Measurements from ENCODE around the gene KIFBP.
"Not testable (repeated sequence)": the region's sequence is repeated elsewhere in the genome, so short reads cannot be mapped to it uniquely, and the experiment has no call there.

The KIFBP gene, protein sequence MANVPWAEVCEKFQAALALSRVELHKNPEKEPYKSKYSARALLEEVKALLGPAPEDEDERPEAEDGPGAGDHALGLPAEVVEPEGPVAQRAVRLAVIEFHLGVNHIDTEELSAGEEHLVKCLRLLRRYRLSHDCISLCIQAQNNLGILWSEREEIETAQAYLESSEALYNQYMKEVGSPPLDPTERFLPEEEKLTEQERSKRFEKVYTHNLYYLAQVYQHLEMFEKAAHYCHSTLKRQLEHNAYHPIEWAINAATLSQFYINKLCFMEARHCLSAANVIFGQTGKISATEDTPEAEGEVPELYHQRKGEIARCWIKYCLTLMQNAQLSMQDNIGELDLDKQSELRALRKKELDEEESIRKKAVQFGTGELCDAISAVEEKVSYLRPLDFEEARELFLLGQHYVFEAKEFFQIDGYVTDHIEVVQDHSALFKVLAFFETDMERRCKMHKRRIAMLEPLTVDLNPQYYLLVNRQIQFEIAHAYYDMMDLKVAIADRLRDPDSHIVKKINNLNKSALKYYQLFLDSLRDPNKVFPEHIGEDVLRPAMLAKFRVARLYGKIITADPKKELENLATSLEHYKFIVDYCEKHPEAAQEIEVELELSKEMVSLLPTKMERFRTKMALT

GRCh38 chr10:68988530-68989316 is at the start of gene KIFBP:
Gene KIFBP, plus strand, starts transcription at chr10:68988803. Its CDS starts 30 bp downstream, at chr10:68988833.
- DNase-seq, result peak; percentile 49

GRCh38 chr10:68938884-68939283 is 49.7 kb upstream of the KIFBP start:
- DNase-seq, result no peak

DNA sequence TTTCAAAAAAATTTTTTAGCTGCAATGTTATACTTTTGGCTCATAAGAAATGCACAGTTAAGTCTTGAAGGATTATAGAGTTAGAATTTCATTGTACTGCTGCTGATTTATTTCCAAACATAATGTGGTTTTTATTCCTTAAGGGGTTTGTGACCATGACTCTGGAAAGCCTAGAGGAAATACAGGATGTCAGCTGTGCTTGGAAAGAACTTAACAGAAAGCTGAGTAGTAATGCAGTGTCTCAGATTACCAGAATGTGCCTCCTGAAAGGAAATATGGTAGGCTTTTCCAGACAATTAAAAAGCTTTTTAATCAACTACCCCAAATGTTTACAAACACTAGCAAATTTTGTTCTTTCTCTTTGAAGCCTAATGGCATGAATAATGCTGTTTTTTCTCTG is 47.7 kb upstream of the KIFBP start:
- not testable (repeated sequence) for DNase-seq

DNA sequence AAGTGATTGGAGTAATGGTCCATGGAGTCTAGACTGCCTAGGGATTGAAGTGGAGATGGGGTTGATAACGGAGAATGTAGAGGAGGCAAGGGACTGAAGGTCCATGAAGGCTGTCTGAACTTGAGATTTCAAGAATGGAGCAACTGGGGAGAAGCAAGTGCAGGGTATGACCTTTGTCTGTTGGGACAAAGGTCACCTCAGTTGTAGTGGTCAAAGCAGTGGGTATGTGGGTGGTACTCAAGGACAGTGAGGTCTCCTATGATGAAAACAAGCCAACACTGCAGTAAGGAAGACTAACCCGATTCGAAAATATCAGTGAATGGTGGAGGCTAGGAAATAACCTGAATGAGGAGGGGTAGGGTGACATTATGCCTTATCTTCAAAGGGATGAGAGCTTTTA is 38.0 kb upstream of the KIFBP start:
- no peak for DNase-seq

DNA sequence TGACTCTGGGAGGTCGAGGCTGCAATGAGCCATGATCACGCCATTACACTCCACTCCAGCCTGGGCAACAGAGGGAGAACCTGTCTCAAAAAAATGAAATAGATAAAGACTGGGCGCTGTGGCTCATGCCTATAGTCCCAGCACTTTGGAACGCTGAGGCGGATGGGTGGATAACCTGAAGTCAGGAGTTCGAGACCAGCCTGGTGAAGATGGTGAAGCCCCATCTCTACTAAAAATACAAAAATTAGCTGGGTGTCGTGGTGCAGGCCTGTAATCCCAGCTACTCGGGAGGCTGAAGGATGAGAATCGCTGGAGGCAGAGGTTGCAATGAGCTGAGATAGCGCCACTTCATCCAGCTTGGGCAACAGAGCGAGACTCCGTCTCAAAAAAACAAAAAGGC is 33.7 kb upstream of the KIFBP start:
- DNase-seq, result no peak

GRCh38 chr10:68955355-68955831 is 33.2 kb upstream of the KIFBP start:
- no peak for DNase-seq

- peak; percentile 40 for DNase-seq
Observed at GRCh38 chr10:68955832-68956532, 32.6 kb upstream of the KIFBP start, which contains the start of gene DDX21. Gene DDX21, plus strand, starts transcription at chr10:68956170. Its CDS starts 56 bp downstream, at chr10:68956226.

DNA sequence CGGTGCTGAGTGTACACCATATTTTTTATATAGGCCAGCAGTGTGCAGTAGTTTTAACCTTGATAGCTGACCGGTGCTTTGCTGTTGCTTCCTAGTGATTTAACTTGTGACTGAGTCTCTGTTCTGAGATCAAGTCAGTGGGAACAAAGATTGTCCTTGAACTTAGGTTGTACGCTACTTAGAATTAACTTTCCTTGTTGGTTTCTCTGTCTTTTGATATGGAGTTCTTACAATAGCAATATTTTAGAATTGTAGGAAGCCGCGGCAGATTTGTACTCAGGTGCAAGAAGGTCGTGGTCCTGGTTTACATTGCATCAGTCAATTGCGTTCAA is 31.4 kb upstream of the KIFBP start:
- DNase-seq, result no peak

GRCh38 chr10:68957654-68958053 is 30.9 kb upstream of the KIFBP start:
- DNase-seq, result no peak

DNA sequence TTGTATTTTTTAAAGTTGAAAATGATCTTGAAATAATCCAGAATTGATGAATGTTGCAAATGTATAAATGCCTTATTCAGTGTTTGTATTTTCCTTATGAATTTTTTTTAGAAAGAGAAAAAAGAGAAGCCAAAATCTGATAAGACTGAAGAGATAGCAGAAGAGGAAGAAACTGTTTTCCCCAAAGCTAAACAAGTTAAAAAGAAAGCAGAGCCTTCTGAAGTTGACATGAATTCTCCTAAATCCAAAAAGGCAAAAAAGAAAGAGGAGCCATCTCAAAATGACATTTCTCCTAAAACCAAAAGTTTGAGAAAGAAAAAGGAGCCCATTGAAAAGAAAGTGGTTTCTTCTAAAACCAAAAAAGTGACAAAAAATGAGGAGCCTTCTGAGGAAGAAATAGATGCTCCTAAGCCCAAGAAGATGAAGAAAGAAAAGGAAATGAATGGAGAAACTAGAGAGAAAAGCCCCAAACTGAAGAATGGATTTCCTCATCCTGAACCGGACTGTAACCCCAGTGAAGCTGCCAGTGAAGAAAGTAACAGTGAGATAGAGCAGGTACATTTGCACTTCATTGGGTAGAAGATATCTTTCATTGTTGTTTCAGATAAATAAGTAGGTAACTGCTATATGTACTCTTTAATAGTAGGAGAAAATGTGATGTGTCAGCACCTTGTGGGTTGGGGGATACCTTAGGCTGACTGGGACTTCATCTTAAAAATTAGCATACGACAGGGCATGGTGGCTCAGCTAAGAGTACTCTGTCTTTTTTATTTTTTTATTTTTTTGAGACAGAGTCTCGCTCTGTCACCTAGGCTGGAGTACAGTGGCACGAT is 28.7 kb upstream of the KIFBP start:
- DNase-seq, result no peak

- no peak for DNase-seq
Observed at GRCh38 chr10:68963151-68963550, 25.5 kb upstream of the KIFBP start.

DNA sequence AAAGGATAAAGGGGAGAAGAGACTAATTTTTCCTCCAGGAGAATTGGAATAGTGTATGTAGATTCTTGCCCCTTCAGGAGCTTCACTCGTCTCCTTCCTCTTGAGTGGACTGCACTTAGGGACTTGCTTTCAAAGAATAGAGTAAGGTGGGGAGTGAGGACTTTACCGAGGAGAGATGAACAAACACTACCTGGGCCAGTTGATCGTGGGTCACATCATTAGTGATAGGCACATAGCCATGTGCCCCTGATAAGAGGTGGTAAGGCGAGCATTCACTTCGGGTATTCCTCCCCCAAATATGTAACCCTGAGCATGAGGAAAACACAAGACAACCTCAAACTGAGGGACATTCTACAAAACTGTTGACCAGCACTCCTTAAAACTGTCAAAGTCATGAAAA is 14.6 kb upstream of the KIFBP start:
- DNase-seq, result no peak

- not testable (repeated sequence) for DNase-seq
Observed at GRCh38 chr10:68975936-68976473, 12.6 kb upstream of the KIFBP start.

DNA sequence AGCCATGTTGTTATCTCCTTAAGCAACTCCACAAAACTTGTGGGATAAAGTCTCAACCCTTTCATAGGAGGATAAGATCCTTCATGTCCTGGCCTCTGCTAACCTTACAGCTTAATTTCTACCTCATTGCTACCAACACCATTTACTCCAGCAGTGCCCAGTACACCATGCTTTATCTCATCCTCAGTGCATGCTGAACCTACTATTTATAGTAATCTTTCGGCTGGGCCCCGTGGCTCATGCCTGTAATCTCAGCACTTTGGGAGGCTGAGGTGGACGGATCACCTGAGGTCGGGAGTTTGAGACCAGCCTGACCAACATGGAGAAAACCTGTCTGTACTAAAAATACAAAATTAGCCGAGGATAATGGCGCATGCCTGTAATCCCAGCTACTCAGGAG is 8.9 kb upstream of the KIFBP start:
- not testable (repeated sequence) for DNase-seq

DNA sequence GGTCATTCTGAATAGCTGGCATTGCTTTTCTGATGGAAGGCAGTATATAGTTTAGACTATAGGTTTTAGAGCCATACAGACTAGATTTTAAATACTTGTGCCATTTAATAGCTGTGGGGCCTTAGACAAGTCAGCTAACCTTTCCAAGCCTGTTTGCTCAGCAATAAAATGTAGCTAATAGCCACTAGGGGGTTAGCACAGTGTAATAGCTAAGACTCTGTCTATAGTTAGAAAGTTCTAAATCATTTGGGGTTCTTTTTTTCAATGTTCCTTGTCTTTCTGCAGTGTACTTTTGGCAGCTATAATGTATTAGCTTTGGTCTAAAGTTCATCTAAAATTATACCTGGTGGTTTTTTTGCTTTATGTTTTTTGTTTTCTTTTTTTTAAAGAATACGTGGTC is 7.5 kb upstream of the KIFBP start:
- no peak for DNase-seq

DNA sequence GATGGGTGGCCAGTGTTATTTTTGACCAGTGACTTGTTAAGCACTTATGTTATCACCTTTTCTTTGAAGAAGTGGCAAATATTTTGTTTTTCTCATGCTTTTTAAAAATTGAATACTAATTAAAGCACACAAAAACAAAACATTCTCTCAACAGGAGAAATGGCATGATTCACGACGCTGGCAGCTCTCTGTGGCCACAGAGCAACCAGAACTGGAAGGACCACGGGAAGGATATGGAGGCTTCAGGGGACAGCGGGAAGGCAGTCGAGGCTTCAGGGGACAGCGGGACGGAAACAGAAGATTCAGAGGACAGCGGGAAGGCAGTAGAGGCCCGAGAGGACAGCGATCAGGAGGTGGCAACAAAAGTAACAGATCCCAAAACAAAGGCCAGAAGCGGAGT is 6.2 kb upstream of the KIFBP start:
- no peak for DNase-seq

GRCh38 chr10:68987611-68988010 is 992 bp upstream of the KIFBP start:
- DNase-seq, result no peak

DNA sequence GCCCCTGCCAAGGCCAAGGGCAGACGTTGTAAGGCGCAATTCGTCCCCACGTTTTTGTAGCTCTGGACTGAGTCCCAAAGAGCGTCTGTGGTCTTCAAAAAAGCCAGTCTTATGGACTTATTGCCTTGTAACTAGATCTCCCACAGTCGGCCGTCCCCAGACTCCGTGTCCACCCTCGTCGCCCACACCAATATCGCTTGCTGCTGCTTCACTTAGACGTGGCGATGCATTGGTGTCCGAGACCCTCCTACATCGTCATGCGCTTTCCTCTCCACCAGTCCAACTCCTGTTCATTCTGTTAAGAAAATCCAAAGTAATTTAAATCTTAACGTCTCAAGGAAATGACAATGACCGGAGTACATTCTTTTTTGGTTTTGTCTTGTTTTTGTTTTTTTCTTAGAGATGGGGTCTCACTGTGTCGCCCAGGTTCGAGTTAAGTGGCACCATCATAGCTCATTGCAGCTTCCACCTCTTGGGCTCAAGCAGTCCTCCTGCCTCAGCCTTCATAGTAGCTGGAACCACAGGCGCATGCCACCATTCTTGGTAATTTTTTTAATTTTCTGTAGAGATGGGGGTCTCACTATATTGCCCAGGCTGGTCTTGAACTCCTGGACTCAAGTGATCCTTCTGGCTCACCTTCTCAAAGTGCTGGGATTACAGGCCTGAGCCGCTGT is 851 bp downstream of the KIFBP start:
- DNase-seq, result no peak

DNA sequence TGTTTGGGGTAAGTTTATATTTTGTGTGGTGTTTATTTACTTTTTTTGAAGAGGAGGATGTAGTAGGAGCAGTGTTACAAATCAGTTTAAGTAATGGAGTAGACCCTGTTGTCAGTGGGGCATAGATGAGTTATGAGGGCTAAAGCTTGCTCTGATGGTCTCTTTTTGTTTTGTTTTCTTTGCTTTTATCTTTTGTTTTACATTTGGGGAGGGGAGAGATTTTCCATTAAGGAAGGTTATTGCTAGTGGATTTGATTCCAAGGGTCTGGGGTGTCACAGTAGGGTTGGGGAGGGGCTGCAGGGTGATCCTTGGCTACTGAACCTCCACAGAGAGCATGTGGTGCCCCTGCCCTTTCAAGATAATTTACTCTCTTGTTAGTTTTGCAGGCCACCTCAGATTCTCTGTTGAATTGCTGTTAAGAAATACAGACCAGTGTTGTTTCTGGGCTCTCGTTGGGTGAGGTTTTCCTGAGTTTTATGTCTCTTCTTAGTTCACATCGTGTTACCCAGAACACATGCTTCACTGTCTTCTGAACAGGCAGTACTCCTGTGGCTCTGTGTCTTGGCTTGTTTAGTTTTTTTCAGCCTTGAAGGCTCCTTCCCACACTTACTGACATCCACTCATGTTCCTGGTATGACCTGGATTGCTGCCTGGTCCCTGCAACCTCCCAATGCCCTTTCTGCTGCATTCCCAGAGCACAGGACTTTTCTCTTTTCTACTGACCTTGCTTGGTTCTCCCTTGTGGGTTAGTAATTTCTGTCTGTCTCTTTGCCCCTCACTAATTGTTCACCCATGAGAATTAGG is 4.2 kb downstream of the KIFBP start:
- DNase-seq, result no peak

- DNase-seq, result no peak
Observed at GRCh38 chr10:68997211-68997610, 8.6 kb downstream of the KIFBP start.

Data from NCI-H524 treated with DMSO at 0.1 percent for 48 hours (cell line).